PC-3 (cell line): ENCODE results near the gene SNRNP200. TPM values are rescaled to one million over a fixed set of nuclear protein-coding genes. Genes with fewer than 3 reads are reported as not detected.

ENCODE experiments used
- ATAC-seq: fragments of 200-7000 bp; cut with Tn5 transposase; 2 replicates; pipeline ENCODE4 v1.9.1; 2020; ENCODE audit warnings: mild to moderate bottlenecking, moderate library complexity
- BruUV-seq: library from RNA; stranded (reverse); fragments of 400-500 nt; replicated peaks from 2 replicates; lab custom pipeline; 2021; lab: Mats Ljungman, UMichigan
- CTCF ChIA-PET: fragments of 300-600 bp; sonication (Branson Sonifier 250); formaldehyde crosslinking; loops from one replicate; lab custom pipeline; 2022; ENCODE audit warnings: antibody characterized with exemption; lab: Charles Lee
- POLR2A ChIA-PET: fragments of 300-600 bp; sonication (Branson Sonifier 250); formaldehyde crosslinking; loops from one replicate; lab custom pipeline; 2022; ENCODE audit warnings: antibody characterized with exemption; ENCODE audit not compliant: unreplicated experiment; lab: Charles Lee
- DNase-seq: peaks from one replicate; pipeline ENCODE4 v3.0.0-alpha.2; 2015
- H2AFZ ChIP-seq: fragments of 300-600 bp; sonication (generic); 2 replicates; pipeline ENCODE4 v1.6.0; 2016; ENCODE audit warnings: antibody characterized with exemption, low read length
- H3F3A ChIP-seq: fragments of 300-600 bp; sonication (generic); one replicate; pipeline ENCODE4 v1.6.0; 2017; ENCODE audit warnings: antibody characterized with exemption, low read length, control low read depth, mild to moderate bottlenecking; ENCODE audit not compliant: unreplicated experiment
- H3K27ac ChIP-seq: fragments of 300-600 bp; sonication (generic); 2 replicates; pipeline ENCODE4 v1.5.1; 2016; ENCODE audit warnings: mild to moderate bottlenecking, low read length
- H3K27me3 ChIP-seq: fragments of 300-600 bp; sonication (generic); 2 replicates; pipeline ENCODE4 v1.6.1; 2016; ENCODE audit warnings: low read length, mixed read lengths
- H3K36me3 ChIP-seq: fragments of 300-600 bp; sonication (generic); 2 replicates; pipeline ENCODE4 v1.6.1; 2016; ENCODE audit warnings: low read depth, mixed run types, low read length, mixed read lengths
- H3K4me1 ChIP-seq: fragments of 300-600 bp; sonication (generic); 2 replicates; pipeline ENCODE4 v1.5.1; 2016; ENCODE audit warnings: low read length; ENCODE audit not compliant: insufficient read depth
- H3K4me2 ChIP-seq: fragments of 300-600 bp; sonication (generic); 2 replicates; pipeline ENCODE4 v1.6.0; 2016; ENCODE audit warnings: low read length
- H3K4me3 ChIP-seq: fragments of 300-600 bp; sonication (generic); 2 replicates; pipeline ENCODE4 v1.5.1; 2016; ENCODE audit warnings: mild to moderate bottlenecking, low read length, mixed read lengths
- H3K79me2 ChIP-seq: fragments of 300-600 bp; sonication (generic); 2 replicates; pipeline ENCODE4 v1.6.1; 2017; ENCODE audit warnings: low read length, mixed read lengths
- H3K9ac ChIP-seq: fragments of 300-600 bp; sonication (generic); 2 replicates; pipeline ENCODE4 v1.6.0; 2016; ENCODE audit warnings: mild to moderate bottlenecking, low read length
- H3K9me2 ChIP-seq: fragments of 300-600 bp; sonication (generic); replicated peaks from 2 replicates; pipeline ENCODE4 v1.6.1; 2016; ENCODE audit warnings: mixed run types, low read length, mixed read lengths
- H3K9me3 ChIP-seq: fragments of 300-600 bp; sonication (generic); 2 replicates; pipeline ENCODE4 v1.6.1; 2016; ENCODE audit warnings: low read length, mixed read lengths
- H4K20me1 ChIP-seq: fragments of 300-600 bp; sonication (generic); 2 replicates; pipeline ENCODE4 v1.6.1; 2016; ENCODE audit warnings: low read length, mixed read lengths
- CTCF ChIP-seq: fragments of 300-600 bp; sonication (generic); conservative IDR thresholded peaks from 2 replicates; pipeline ENCODE4 v1.5.1; 2017; ENCODE audit warnings: antibody characterized with exemption, low read depth, mild to moderate bottlenecking, low read length
- EZH2 ChIP-seq: fragments of 300-600 bp; sonication (generic); IDR thresholded peaks from one replicate; pipeline ENCODE4 v1.6.1; 2017; ENCODE audit warnings: antibody characterized with exemption, mild to moderate bottlenecking, low read length; ENCODE audit not compliant: unreplicated experiment
- EZH2phosphoT487 ChIP-seq: fragments of 300-600 bp; sonication (generic); IDR thresholded peaks from 2 replicates; pipeline ENCODE4 v1.6.1; 2018; ENCODE audit warnings: mild to moderate bottlenecking, antibody characterized with exemption, low read length, borderline replicate concordance
- intact Hi-C: fragments of 100-400 bp; cut with micrococcal nuclease; formaldehyde crosslinking; loops from 2 replicates; pipeline ENCODE4 v1.9.0; 2023
- total RNA-seq: library from RNA; depleted of rRNA; stranded (reverse); fragments of >200 nt; gene quantifications from 2 replicates; pipeline ENCODE4 v1.2.3, GENCODE V29; 2014

The SNRNP200 gene
- total RNA-seq, 1 experiment from 2014 or later: 77.8 TPM

- H3K9ac ChIP-seq: no peak overlapping the region
- H3K9me2 ChIP-seq: no peaks in the 10 kb centered on the region
- H3K79me2 ChIP-seq: no peaks in the 10 kb centered on the region
- TF ChIP-seq EZH2: no peak
- no peak for TF ChIP-seq EZH2phosphoT487
- no peak for TF ChIP-seq CTCF
- H3K27me3 ChIP-seq: peaks cover 11% of the 10 kb centered on the region; the same call in 1 of the 2 replicates
- ATAC-seq (no peak), DNase-seq (no peak)
- no peak overlapping the region for H3K4me2 ChIP-seq
- H3F3A ChIP-seq: no peaks in the 10 kb centered on the region
- H3K36me3 ChIP-seq: no peaks in the 10 kb centered on the region
- BruUV-seq: no TSS peak
- H3K4me3 ChIP-seq: no peak overlapping the region
- no peak overlapping the region for H2AFZ ChIP-seq
- H3K27ac ChIP-seq: no peak overlapping the region
- ChIA-PET POLR2A (no interaction called here), CTCF (no interaction called here)
- no peaks in the 10 kb centered on the region for H3K9me3 ChIP-seq
- peaks cover 24% of the 10 kb centered on the region for H3K4me1 ChIP-seq
- no peaks in the 10 kb centered on the region for H4K20me1 ChIP-seq
- intact Hi-C loops: no loop called here
These were observed 21.2 kb upstream of the SNRNP200 start for GRCh38 chr2:96326564-96326963.

GRCh38 chr2:96325884-96326255, 20.5 kb upstream of the SNRNP200 start:
- Histone ChIP-seq H3K9ac (no peak overlapping the region), H3K9me3 (no peaks in the 10 kb centered on the region), H3F3A (no peaks in the 10 kb centered on the region), H2AFZ (no peak overlapping the region), H3K36me3 (no peaks in the 10 kb centered on the region), H3K4me3 (no peak overlapping the region), H3K79me2 (no peaks in the 10 kb centered on the region), H3K9me2 (no peaks in the 10 kb centered on the region), H3K27ac (no peak overlapping the region), H3K4me2 (no peak overlapping the region), H3K4me1 (peaks cover 31% of the 10 kb centered on the region), H4K20me1 (no peaks in the 10 kb centered on the region), H3K27me3 (peaks cover 11% of the 10 kb centered on the region; the same call in 1 of the 2 replicates)
- ATAC-seq (no peak), DNase-seq (no peak)
- intact Hi-C loops: no loop called here
- TF ChIP-seq EZH2phosphoT487 (no peak), CTCF (no peak), EZH2 (no peak)
- ChIA-PET CTCF (no interaction called here), POLR2A (no interaction called here)
- no TSS peak for BruUV-seq

GRCh38 chr2:96325041-96325883, 19.9 kb upstream of the SNRNP200 start, which contains the start of gene ITPRIPL1:
Gene ITPRIPL1 (plus strand): TSS chr2:96325317. CDS start chr2:96325840, 523 bp downstream.
- TF ChIP-seq EZH2phosphoT487 (no peak), EZH2 (no peak), CTCF (no peak)
- POLR2A ChIA-PET: no interaction called here
- Histone ChIP-seq H3K4me2 (no peak within 1 kb of the TSS), H3K79me2 (no peaks in the 10 kb centered on the region), H2AFZ (no peak within 1 kb of the TSS), H4K20me1 (no peaks in the 10 kb centered on the region), H3K4me3 (no peak within 1 kb of the TSS), H3K27ac (no peak within 1 kb of the TSS), H3K9me2 (no peaks in the 10 kb centered on the region), H3K9me3 (no peaks in the 10 kb centered on the region), H3K9ac (no peak within 1 kb of the TSS), H3K36me3 (no peaks in the 10 kb centered on the region), H3F3A (peaks cover 4% of the 10 kb centered on the region), H3K4me1 (peaks cover 31% of the 10 kb centered on the region), H3K27me3 (peaks cover 11% of the 10 kb centered on the region; the same call in 1 of the 2 replicates)
- intact Hi-C loops: no loop called here
- BruUV-seq: no TSS peak
- no peak for ATAC-seq
- no peak for DNase-seq
- CTCF ChIA-PET: no interaction called here
